SK-N-MC (cell line): ENCODE measurements around the gene SYDE1.
A peak's percentile ranks its signal among the peaks of the same experiment; 100 is the strongest.

Source experiments
- DNase-seq: peaks from one replicate; pipeline ENCODE4 v3.0.0-alpha.2; 2011; ENCODE audit warnings: low read depth, low spot score
- H3K27ac ChIP-seq: fragments of 200-600 bp; sonication (generic); 2 replicates; pipeline ENCODE4 v1.5.1; 2016; ENCODE audit warnings: mixed run types
- H3K36me3 ChIP-seq: fragments of 200-600 bp; sonication (generic); 2 replicates; pipeline ENCODE4 v1.6.1; 2017; ENCODE audit warnings: antibody characterized with exemption, low read length, mixed read lengths; ENCODE audit not compliant: insufficient read depth
- H3K4me3 ChIP-seq: fragments of 200-600 bp; sonication (generic); 2 replicates; pipeline ENCODE4 v1.5.1; 2016
- H3K9ac ChIP-seq: fragments of 200-600 bp; sonication (generic); 2 replicates; pipeline ENCODE4 v1.8.0; 2017; ENCODE audit warnings: mixed run types, mixed read lengths; ENCODE audit not compliant: insufficient read length
- H3K9me3 ChIP-seq: fragments of 200-600 bp; sonication (generic); 2 replicates; pipeline ENCODE4 v1.6.1; 2017; ENCODE audit warnings: low read depth, mild to moderate bottlenecking, antibody characterized with exemption, low read length, moderate library complexity, mixed read lengths
- EZH2 ChIP-seq: fragments of 200-600 bp; sonication (generic); IDR thresholded peaks from one replicate; pipeline ENCODE4 v1.6.1; 2017; ENCODE audit warnings: antibody characterized with exemption
- FOXP2 ChIP-seq: optimal IDR thresholded peaks from 2 replicates; pipeline ENCODE3; 2011; ENCODE audit warnings: mild to moderate bottlenecking, moderate library complexity; ENCODE audit not compliant: insufficient read depth; ENCODE audit errors: extremely low read length, control extremely low read depth
- POLR2AphosphoS5 ChIP-seq: IDR thresholded peaks from 2 replicates; pipeline ENCODE4 v1.6.1; 2012; ENCODE audit warnings: mild to moderate bottlenecking, low read depth, low read length, borderline replicate concordance

The SYDE1 gene

GRCh38 chr19:15105044-15105443, 2.2 kb upstream of the SYDE1 start:
- no peak overlapping the region for H3K4me3 ChIP-seq
- H3K9ac ChIP-seq: no peak overlapping the region
- no peak for DNase-seq
- TF ChIP-seq POLR2AphosphoS5 (no peak), FOXP2 (no peak), EZH2 (no peak)
- H3K36me3 ChIP-seq: no peaks in the 10 kb centered on the region
- no peak overlapping the region for H3K27ac ChIP-seq
- H3K9me3 ChIP-seq: no peaks in the 10 kb centered on the region

- Histone ChIP-seq H3K36me3 (peaks cover 11% of the 10 kb centered on the region; the same call in 1 of the 2 replicates), H3K27ac (peak overlapping the region; percentile 39), H3K4me3 (peak overlapping the region; percentile 89), H3K9ac (peak overlapping the region; percentile 91), H3K9me3 (no peaks in the 10 kb centered on the region)
- no peak for DNase-seq
- TF ChIP-seq POLR2AphosphoS5 (no peak), EZH2 (no peak), FOXP2 (no peak)
These were observed 1.1 kb downstream of the SYDE1 start for GRCh38 chr19:15108145-15108844.

DNA sequence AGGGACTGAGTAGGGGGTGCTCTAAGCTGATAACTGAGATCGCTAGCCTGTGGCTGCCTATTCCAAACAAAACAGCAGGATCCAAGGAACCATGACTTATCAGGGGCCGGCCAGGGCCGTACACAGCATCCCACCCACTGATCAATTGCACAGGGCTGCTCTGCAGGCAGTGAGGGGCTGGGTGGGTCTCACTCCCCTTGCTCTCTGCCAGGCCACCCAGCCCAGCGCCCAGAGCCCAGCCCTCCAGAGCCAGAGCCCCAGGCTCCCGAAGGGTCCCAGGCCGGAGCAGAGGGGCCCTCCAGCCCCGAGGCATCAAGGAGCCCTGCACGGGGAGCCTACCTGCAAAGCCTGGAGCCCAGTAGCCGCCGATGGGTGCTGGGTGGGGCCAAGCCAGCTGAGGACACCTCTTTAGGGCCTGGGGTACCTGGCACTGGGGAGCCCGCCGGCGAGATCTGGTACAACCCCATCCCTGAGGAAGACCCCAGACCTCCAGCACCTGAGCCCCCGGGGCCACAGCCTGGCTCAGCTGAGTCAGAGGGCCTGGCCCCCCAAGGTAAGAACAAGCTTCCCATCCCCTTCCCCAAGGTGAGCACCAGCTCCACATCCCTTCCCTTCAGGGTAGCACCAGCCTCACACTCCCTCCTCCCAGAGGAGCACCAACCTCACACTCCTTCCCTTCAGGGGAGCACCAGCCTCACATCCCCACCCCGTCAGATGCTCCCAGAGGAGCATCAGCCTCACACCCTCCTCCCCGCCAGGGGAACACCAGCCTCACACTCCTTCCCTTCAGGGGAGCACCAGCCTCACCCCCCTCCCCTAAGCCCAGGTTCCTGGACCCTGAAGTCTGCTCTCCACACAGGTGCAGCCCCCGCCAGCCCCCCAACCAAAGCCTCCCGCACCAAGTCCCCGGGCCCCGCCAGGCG, 1.9 kb downstream of the SYDE1 start:
- Histone ChIP-seq H3K4me3 (no peak overlapping the region), H3K27ac (no peak overlapping the region), H3K9ac (no peak overlapping the region), H3K9me3 (no peaks in the 10 kb centered on the region), H3K36me3 (peaks cover 19% of the 10 kb centered on the region; the same call in 1 of the 2 replicates)
- TF ChIP-seq EZH2: no peak
- TF ChIP-seq FOXP2: no peak
- TF ChIP-seq POLR2AphosphoS5: no peak
- DNase-seq: no peak

GRCh38 chr19:15109768-15110417, 2.7 kb downstream of the SYDE1 start:
- Histone ChIP-seq H3K9ac (no peak overlapping the region), H3K4me3 (no peak overlapping the region), H3K27ac (no peak overlapping the region), H3K36me3 (peaks cover 23% of the 10 kb centered on the region; the same call in 1 of the 2 replicates), H3K9me3 (no peaks in the 10 kb centered on the region)
- DNase-seq: no peak
- TF ChIP-seq FOXP2 (no peak), POLR2AphosphoS5 (no peak), EZH2 (no peak)

DNA sequence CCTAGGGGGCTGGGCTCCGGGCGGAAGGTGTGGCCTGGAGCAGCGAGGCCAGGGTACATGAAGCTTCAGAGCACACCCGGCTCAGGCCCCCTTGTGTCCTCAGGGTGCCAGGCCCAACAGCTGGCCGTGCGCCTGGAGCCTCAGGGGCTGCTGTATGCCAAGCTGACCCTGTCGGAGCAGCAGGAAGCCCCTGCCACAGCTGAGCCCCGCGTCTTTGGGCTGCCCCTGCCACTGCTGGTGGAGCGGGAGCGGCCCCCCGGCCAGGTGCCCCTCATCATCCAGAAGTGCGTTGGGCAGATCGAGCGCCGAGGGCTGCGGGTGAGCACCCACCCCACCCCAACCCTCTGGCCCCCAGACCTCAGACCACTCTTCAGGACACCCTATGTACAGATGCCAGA, 3.2 kb downstream of the SYDE1 start:
- H3K27ac ChIP-seq: no peak overlapping the region
- H3K9me3 ChIP-seq: no peaks in the 10 kb centered on the region
- TF ChIP-seq EZH2: no peak
- TF ChIP-seq POLR2AphosphoS5: no peak
- TF ChIP-seq FOXP2: no peak
- DNase-seq: no peak
- no peak overlapping the region for H3K4me3 ChIP-seq
- H3K36me3 ChIP-seq: peaks cover 29% of the 10 kb centered on the region; the same call in 1 of the 2 replicates
- no peak overlapping the region for H3K9ac ChIP-seq

- Histone ChIP-seq H3K36me3 (peaks cover 41% of the 10 kb centered on the region; the same call in 1 of the 2 replicates), H3K27ac (no peak overlapping the region), H3K9ac (no peak overlapping the region), H3K4me3 (no peak overlapping the region), H3K9me3 (no peaks in the 10 kb centered on the region)
- no peak for DNase-seq
- TF ChIP-seq EZH2 (no peak), FOXP2 (no peak), POLR2AphosphoS5 (no peak)
These were observed 4.6 kb downstream of the SYDE1 start for GRCh38 chr19:15111758-15112157.

GRCh38 chr19:15112385-15112784, 5.2 kb downstream of the SYDE1 start:
- Histone ChIP-seq H3K9ac (no peak overlapping the region), H3K9me3 (no peaks in the 10 kb centered on the region), H3K36me3 (peaks cover 47% of the 10 kb centered on the region; the same call in 1 of the 2 replicates), H3K4me3 (no peak overlapping the region), H3K27ac (no peak overlapping the region)
- no peak for DNase-seq
- no peak for TF ChIP-seq POLR2AphosphoS5
- TF ChIP-seq FOXP2: no peak
